ENCODE results near the gene PRKCQ.
"Not testable (repeated sequence)": the region's sequence is repeated elsewhere in the genome, so short reads cannot be mapped to it uniquely, and the experiment has no call there.

The PRKCQ gene

GRCh38 chr10:6446711-6447110, 133.4 kb downstream of the PRKCQ start:
- no peak for DNase-seq (ENCODE audit: low spot score)
- TF ChIP-seq CTCF (IDR thresholded peaks at IDR 0.05; ENCODE audit: extremely low read depth, insufficient read depth, missing control alignments) = no peak
- in situ Hi-C loops (cut with MboI; ENCODE audit: low pct_unique_long_range_greater_than_20kb, low sequenced_read_pairs, unreplicated experiment) = no loop called here

- peak; percentile 81 for TF ChIP-seq CTCF (IDR thresholded peaks at IDR 0.05; ENCODE audit: extremely low read depth, insufficient read depth, missing control alignments)
- DNase-seq (ENCODE audit: low spot score) = peak; percentile 62
- in situ Hi-C loops (cut with MboI; ENCODE audit: low pct_unique_long_range_greater_than_20kb, low sequenced_read_pairs, unreplicated experiment) = no loop called here
Measured at GRCh38 chr10:6445671-6446316, 134.3 kb downstream of the PRKCQ start.

- in situ Hi-C loops (cut with MboI; ENCODE audit: low pct_unique_long_range_greater_than_20kb, low sequenced_read_pairs, unreplicated experiment) = not testable (repeated sequence)
Measured at GRCh38 chr10:6439875-6440274, 140.2 kb downstream of the PRKCQ start.

GRCh38 chr10:6431861-6432260, 148.2 kb downstream of the PRKCQ start:
- DNase-seq (ENCODE audit: low spot score) = no peak
- in situ Hi-C loops (cut with MboI; ENCODE audit: low pct_unique_long_range_greater_than_20kb, low sequenced_read_pairs, unreplicated experiment) = no loop called here
- no peak for TF ChIP-seq CTCF (IDR thresholded peaks at IDR 0.05; ENCODE audit: extremely low read depth, insufficient read depth, missing control alignments)

More at GRCh38 chr10:6439875-6440274, 140.2 kb downstream of the PRKCQ start:
- DNase-seq (ENCODE audit: low spot score) = not testable (repeated sequence)

- in situ Hi-C loops (cut with MboI; ENCODE audit: low pct_unique_long_range_greater_than_20kb, low sequenced_read_pairs, unreplicated experiment) = no loop called here
- no peak for TF ChIP-seq CTCF (IDR thresholded peaks at IDR 0.05; ENCODE audit: extremely low read depth, insufficient read depth, missing control alignments)
- DNase-seq (ENCODE audit: low spot score) = no peak
Measured at GRCh38 chr10:6431186-6431585, 148.9 kb downstream of the PRKCQ start.

GRCh38 chr10:6430423-6430980, 149.6 kb downstream of the PRKCQ start:
- in situ Hi-C loops (cut with MboI; ENCODE audit: low pct_unique_long_range_greater_than_20kb, low sequenced_read_pairs, unreplicated experiment) = no loop called here
- no peak for TF ChIP-seq CTCF (IDR thresholded peaks at IDR 0.05; ENCODE audit: extremely low read depth, insufficient read depth, missing control alignments)
- no peak for DNase-seq (ENCODE audit: low spot score)

- no peak for DNase-seq (ENCODE audit: low spot score)
- TF ChIP-seq CTCF (IDR thresholded peaks at IDR 0.05; ENCODE audit: extremely low read depth, insufficient read depth, missing control alignments) = no peak
- in situ Hi-C loops (cut with MboI; ENCODE audit: low pct_unique_long_range_greater_than_20kb, low sequenced_read_pairs, unreplicated experiment) = no loop called here
Measured at GRCh38 chr10:6427357-6427959, 152.6 kb downstream of the PRKCQ start.
